Measurements from ENCODE around the gene PITPNC1. TPM values are rescaled to one million over a fixed set of nuclear protein-coding genes. Genes with fewer than 3 reads are reported as not detected.
"Not testable (repeated sequence)": the region's sequence is repeated elsewhere in the genome, so short reads cannot be mapped to it uniquely, and the experiment has no call there.

PITPNC1 gene
- total RNA-seq, 2 experiments from 2014 or later = 44.9 to 67.6 TPM

- H3K4me1 Mint-ChIP-seq = peaks cover 4% of the 10 kb centered on the region
- no peak for ATAC-seq
- H3K9me3 Mint-ChIP-seq (ENCODE audit: low read depth) = no peaks in the 10 kb centered on the region
- no peaks in the 10 kb centered on the region for H3K36me3 Mint-ChIP-seq
- DNase-seq = no peak
- CTCF ChIA-PET = interaction anchor here (2.3 to 3.5 kb wide), 3 partner anchors 211 to 311 kb away, joined by 12 to 35 read pairs (median 15); partner anchors contain the start of gene PITPNC1
- no peak overlapping the region for H3K27ac Mint-ChIP-seq
- no peak overlapping the region for H3K4me3 Mint-ChIP-seq
- H3K27me3 Mint-ChIP-seq = no peaks in the 10 kb centered on the region
Observed at GRCh38 chr17:67686241-67686640, 309.2 kb downstream of the PITPNC1 start.

GRCh38 chr17:67687511-67687910 is 310.4 kb downstream of the PITPNC1 start:
- Mint-ChIP-seq H3K4me1 (peaks cover 4% of the 10 kb centered on the region), H3K27ac (no peak overlapping the region), H3K36me3 (peaks cover 2% of the 10 kb centered on the region), H3K4me3 (no peak overlapping the region), H3K27me3 (no peaks in the 10 kb centered on the region), H3K9me3 (ENCODE audit: low read depth) (no peaks in the 10 kb centered on the region)
- CTCF ChIA-PET = interaction anchor here (0.7 to 3.5 kb wide), 5 partner anchors 9 to 312 kb away, joined by 3 to 35 read pairs (median 12); partner anchors contain the start of gene PITPNC1
- DNase-seq (no peak), ATAC-seq (no peak)

GRCh38 chr17:67689534-67690177 is 312.6 kb downstream of the PITPNC1 start:
- H3K27me3 Mint-ChIP-seq = no peaks in the 10 kb centered on the region
- H3K36me3 Mint-ChIP-seq = peaks cover 6% of the 10 kb centered on the region
- ATAC-seq = no peak
- H3K4me3 Mint-ChIP-seq = no peak overlapping the region
- CTCF ChIA-PET = interaction anchor here (0.7 to 1.4 kb wide), 15 partner anchors 10 to 322 kb away, joined by 3 to 19 read pairs (median 3); no protein-coding TSS in a partner anchor
- DNase-seq = peak; percentile 56
- H3K9me3 Mint-ChIP-seq (ENCODE audit: low read depth) = no peaks in the 10 kb centered on the region
- peaks cover 4% of the 10 kb centered on the region for H3K4me1 Mint-ChIP-seq
- H3K27ac Mint-ChIP-seq = no peak overlapping the region

- no peak overlapping the region for H3K4me3 Mint-ChIP-seq
- H3K9me3 Mint-ChIP-seq (ENCODE audit: low read depth) = no peaks in the 10 kb centered on the region
- DNase-seq (no peak), ATAC-seq (no peak)
- H3K4me1 Mint-ChIP-seq = peaks cover 4% of the 10 kb centered on the region
- CTCF ChIA-PET = interaction anchor here (1.2 to 1.8 kb wide), 2 partner anchors 9 to 318 kb away, joined by 3 to 4 read pairs; no protein-coding TSS in a partner anchor
- no peak overlapping the region for H3K27ac Mint-ChIP-seq
- H3K27me3 Mint-ChIP-seq = no peaks in the 10 kb centered on the region
- H3K36me3 Mint-ChIP-seq = peaks cover 8% of the 10 kb centered on the region
Observed at GRCh38 chr17:67693811-67694210, 316.7 kb downstream of the PITPNC1 start.

GRCh38 chr17:67696347-67696746 is 319.3 kb downstream of the PITPNC1 start:
- ATAC-seq = no peak
- CTCF ChIA-PET = interaction anchor here (1.0 kb wide), 1 partner anchor 9 kb away, joined by 3 read pairs; no protein-coding TSS in a partner anchor
- no peak for DNase-seq
- H3K9me3 Mint-ChIP-seq (ENCODE audit: low read depth) = no peaks in the 10 kb centered on the region
- peaks cover 8% of the 10 kb centered on the region for H3K36me3 Mint-ChIP-seq
- no peaks in the 10 kb centered on the region for H3K4me1 Mint-ChIP-seq
- H3K27me3 Mint-ChIP-seq = no peaks in the 10 kb centered on the region
- H3K27ac Mint-ChIP-seq = no peak overlapping the region
- no peak overlapping the region for H3K4me3 Mint-ChIP-seq

GRCh38 chr17:67696853-67697498 is 319.9 kb downstream of the PITPNC1 start:
- CTCF ChIA-PET = interaction anchor here (1.0 kb wide), 1 partner anchor 10 kb away, joined by 3 read pairs; no protein-coding TSS in a partner anchor
- Mint-ChIP-seq H3K4me3 (no peak overlapping the region), H3K9me3 (ENCODE audit: low read depth) (no peaks in the 10 kb centered on the region), H3K27me3 (no peaks in the 10 kb centered on the region), H3K36me3 (peaks cover 8% of the 10 kb centered on the region), H3K4me1 (no peaks in the 10 kb centered on the region), H3K27ac (no peak overlapping the region)
- DNase-seq (no peak), ATAC-seq (no peak)

GRCh38 chr17:67700037-67700724 is 323.1 kb downstream of the PITPNC1 start:
- Mint-ChIP-seq H3K36me3 (peaks cover 1% of the 10 kb centered on the region), H3K27ac (no peak overlapping the region), H3K27me3 (no peaks in the 10 kb centered on the region), H3K9me3 (ENCODE audit: low read depth) (no peaks in the 10 kb centered on the region), H3K4me1 (no peaks in the 10 kb centered on the region), H3K4me3 (no peak overlapping the region)
- ATAC-seq = no peak
- no peak for DNase-seq
- CTCF ChIA-PET = interaction anchor here (1.0 to 1.8 kb wide), 4 partner anchors 9 to 15 kb away, joined by 3 to 5 read pairs (median 4); no protein-coding TSS in a partner anchor

GRCh38 chr17:67700725-67701119 is 323.6 kb downstream of the PITPNC1 start:
- H3K36me3 Mint-ChIP-seq = peaks cover 1% of the 10 kb centered on the region
- no peaks in the 10 kb centered on the region for H3K27me3 Mint-ChIP-seq

GRCh38 chr17:67702861-67703260 is 325.8 kb downstream of the PITPNC1 start:
- H3K36me3 Mint-ChIP-seq; H3K9me3 Mint-ChIP-seq (ENCODE audit: low read depth); H3K4me3 Mint-ChIP-seq; ATAC-seq; H3K4me1 Mint-ChIP-seq; H3K27ac Mint-ChIP-seq; H3K27me3 Mint-ChIP-seq; DNase-seq: not testable (repeated sequence)
- CTCF ChIA-PET = interaction anchor here (1.4 kb wide), 1 partner anchor 9 kb away, joined by 4 read pairs; no protein-coding TSS in a partner anchor

More at GRCh38 chr17:67700725-67701119, 323.6 kb downstream of the PITPNC1 start:
- no peaks in the 10 kb centered on the region for H3K9me3 Mint-ChIP-seq (ENCODE audit: low read depth)
- no peak overlapping the region for H3K27ac Mint-ChIP-seq
- CTCF ChIA-PET = interaction anchor here (1.2 to 1.8 kb wide), 3 partner anchors 8 to 14 kb away, joined by 3 to 5 read pairs (median 5); no protein-coding TSS in a partner anchor
- DNase-seq (no peak), ATAC-seq (no peak)
- H3K4me3 Mint-ChIP-seq = no peak overlapping the region
- no peaks in the 10 kb centered on the region for H3K4me1 Mint-ChIP-seq

GRCh38 chr17:67707442-67707841 is 330.4 kb downstream of the PITPNC1 start:
- DNase-seq (no peak), ATAC-seq (no peak)
- Mint-ChIP-seq H3K27ac (no peak overlapping the region), H3K4me3 (no peak overlapping the region), H3K9me3 (ENCODE audit: low read depth) (no peaks in the 10 kb centered on the region), H3K27me3 (peaks cover 5% of the 10 kb centered on the region), H3K4me1 (no peaks in the 10 kb centered on the region), H3K36me3 (no peaks in the 10 kb centered on the region)
- CTCF ChIA-PET = interaction anchor here (0.6 to 2.5 kb wide), 5 partner anchors 9 to 333 kb away, joined by 3 to 10 read pairs (median 3); partner anchors contain the start of gene NOL11

- H3K27me3 Mint-ChIP-seq = peaks cover 5% of the 10 kb centered on the region
- no peak overlapping the region for H3K4me3 Mint-ChIP-seq
- H3K36me3 Mint-ChIP-seq = no peaks in the 10 kb centered on the region
- ATAC-seq (no peak), DNase-seq (no peak)
- no peaks in the 10 kb centered on the region for H3K9me3 Mint-ChIP-seq (ENCODE audit: low read depth)
- CTCF ChIA-PET = interaction anchor here (0.9 to 2.5 kb wide), 3 partner anchors 8 to 10 kb away, joined by 3 to 10 read pairs (median 5); partner anchors contain the start of gene NOL11
- H3K4me1 Mint-ChIP-seq = no peaks in the 10 kb centered on the region
- H3K27ac Mint-ChIP-seq = no peak overlapping the region
Observed at GRCh38 chr17:67708378-67708777, 331.3 kb downstream of the PITPNC1 start.

- Mint-ChIP-seq H3K27me3 (peaks cover 5% of the 10 kb centered on the region), H3K4me3 (no peak overlapping the region), H3K4me1 (peaks cover 7% of the 10 kb centered on the region), H3K36me3 (no peaks in the 10 kb centered on the region), H3K9me3 (ENCODE audit: low read depth) (no peaks in the 10 kb centered on the region), H3K27ac (no peak overlapping the region)
- no peak for DNase-seq
- CTCF ChIA-PET = interaction anchor here (1.1 to 1.2 kb wide), 2 partner anchors 13 to 88 kb away, joined by 3 read pairs; no protein-coding TSS in a partner anchor
- ATAC-seq = no peak
Observed at GRCh38 chr17:67711916-67712315, 334.8 kb downstream of the PITPNC1 start.

GRCh38 chr17:67712375-67712774 is 335.3 kb downstream of the PITPNC1 start:
- Mint-ChIP-seq H3K27ac (no peak overlapping the region), H3K36me3 (no peaks in the 10 kb centered on the region), H3K27me3 (peaks cover 4% of the 10 kb centered on the region), H3K4me1 (peaks cover 10% of the 10 kb centered on the region), H3K9me3 (ENCODE audit: low read depth) (no peaks in the 10 kb centered on the region), H3K4me3 (no peak overlapping the region)
- CTCF ChIA-PET = no interaction called here
- DNase-seq (no peak), ATAC-seq (no peak)
